NCI-H748 (cell line): Measurements from ENCODE around the gene EVC2.
"Not testable (repeated sequence)": the region's sequence is repeated elsewhere in the genome, so short reads cannot be mapped to it uniquely, and the experiment has no call there.

Experiments used
- DNase-seq: peaks from one replicate; lab custom pipeline; 2025; ENCODE audit not compliant: unreplicated experiment; lab: John Stamatoyannopoulos, UW

Gene EVC2

DNA sequence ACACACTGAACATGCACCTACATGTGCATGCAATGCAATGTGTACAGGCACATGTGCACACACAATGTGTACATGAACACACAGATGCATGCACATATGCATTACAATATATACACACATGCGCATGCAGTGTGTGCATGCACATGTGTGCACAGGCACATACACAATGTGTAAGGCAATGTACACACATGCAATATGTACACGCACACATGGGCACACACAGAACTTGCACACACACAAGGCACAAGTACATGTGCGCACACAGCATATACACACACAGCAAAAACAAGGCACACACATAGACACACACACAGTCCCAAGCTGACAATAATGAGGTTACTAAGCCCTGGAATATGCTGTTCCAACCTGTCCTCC, 76.3 kb downstream of the EVC2 start:
- no peak for DNase-seq

DNA sequence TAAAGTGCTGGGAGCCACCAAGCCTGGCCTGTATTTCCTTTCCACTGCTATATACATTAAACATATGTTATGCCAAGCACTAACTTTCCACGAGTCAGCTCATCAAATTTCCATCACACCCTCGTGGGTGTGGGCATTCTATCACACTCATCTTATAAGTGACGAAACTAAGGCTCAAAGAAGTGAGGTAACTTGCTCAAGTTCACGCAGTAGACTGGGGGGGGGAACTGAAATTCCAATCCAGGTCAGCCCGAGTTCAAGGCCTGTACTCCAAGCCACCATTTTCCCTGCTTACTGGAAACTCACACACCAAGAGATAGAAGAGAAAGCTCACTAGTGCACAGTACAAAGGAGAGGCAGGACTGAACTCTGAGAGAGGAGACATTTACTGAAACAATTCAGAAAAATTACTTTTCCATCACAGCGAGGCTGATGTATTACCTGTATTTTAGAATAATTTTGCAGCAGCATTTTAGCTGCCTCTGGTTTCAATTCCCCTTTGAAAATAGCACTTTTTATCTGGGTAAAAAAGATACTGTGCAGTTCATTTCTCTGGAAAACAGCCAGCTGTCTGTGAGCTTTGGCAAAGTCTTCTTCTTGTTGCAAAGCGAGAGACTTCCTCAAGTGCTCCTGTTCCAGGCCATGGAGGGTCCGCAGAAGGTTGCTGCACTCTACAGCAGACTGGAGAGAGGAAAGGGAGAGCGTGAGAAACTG, 76.8 kb downstream of the EVC2 start:
- no peak for DNase-seq

DNA sequence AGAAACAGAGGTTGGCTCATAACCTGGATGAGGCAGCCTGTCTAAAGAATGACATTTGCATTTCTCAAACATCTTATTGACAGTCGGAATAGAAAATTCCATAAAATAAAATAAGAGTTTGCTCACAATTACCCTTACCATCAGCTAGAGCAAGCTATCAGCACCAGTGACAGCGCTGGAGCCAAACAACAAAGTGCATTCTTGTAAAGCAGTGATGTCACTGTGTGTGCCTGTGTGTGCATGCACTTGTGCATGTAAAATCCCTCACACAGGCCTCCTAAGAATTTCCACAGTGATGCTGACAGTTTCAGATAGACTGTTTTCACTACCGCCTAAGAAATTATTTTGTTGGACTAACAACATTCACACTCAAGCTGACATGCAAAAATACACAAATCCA, 77.6 kb downstream of the EVC2 start:
- DNase-seq, result no peak

DNA sequence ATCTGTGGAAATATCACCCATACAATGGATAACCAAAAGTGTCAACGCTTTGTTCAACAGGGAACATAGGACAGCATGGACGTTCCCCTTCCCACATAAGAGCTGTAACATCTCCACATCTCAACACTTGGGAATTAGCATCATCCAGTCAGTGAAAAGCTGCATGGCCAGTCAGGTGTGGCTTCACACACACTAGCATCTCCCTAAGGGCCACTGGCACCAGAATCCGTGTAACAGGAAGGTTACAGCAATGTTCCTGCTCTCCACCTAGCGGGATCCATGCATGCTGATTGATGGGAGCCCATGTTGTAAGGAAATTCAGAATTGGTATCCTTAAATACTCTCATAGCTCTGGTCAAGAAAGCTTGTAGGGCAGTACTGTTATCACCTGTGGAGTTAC, 78.8 kb downstream of the EVC2 start:
- DNase-seq, result no peak

DNA sequence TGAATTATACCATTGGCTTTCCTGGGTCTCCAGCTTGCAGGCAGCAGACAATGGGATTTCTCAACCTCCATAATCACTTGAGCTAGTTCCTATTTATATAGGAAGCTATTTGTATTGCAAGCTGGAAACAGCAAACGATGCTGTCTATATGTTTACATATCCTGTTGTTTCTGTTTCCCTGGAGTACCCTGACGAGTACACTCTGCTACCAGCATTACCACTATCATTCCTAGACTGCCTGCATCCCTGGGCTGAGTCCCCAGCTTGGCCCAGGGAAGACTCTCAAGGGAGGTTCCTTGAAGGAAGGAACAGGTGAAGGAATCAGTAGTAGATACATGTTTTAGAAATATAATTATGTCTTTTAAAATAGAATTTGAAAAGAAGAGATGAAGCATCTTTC, 81.4 kb downstream of the EVC2 start:
- DNase-seq, result peak; percentile 22

DNA sequence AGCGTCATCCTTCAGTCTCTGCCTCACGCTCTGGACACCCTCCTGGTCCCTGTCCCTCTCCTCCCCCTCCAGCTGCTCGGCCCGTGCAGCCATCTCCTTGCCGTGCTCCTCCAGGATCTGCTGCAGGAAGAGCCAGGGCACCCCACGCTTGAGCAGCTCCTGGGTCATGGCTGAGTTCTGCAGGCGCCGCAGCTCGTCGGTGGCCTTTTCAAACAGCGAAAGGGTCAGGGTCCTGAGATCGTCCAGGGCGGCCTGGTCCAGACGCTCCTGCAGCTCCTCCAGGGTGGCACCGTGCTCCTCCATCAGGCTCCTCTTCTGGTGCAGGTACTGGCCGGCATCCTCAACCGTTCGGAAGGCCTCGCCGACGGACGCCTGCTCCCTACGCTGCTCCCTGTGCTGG, 85.8 kb downstream of the EVC2 start:
- DNase-seq, result no peak

DNA sequence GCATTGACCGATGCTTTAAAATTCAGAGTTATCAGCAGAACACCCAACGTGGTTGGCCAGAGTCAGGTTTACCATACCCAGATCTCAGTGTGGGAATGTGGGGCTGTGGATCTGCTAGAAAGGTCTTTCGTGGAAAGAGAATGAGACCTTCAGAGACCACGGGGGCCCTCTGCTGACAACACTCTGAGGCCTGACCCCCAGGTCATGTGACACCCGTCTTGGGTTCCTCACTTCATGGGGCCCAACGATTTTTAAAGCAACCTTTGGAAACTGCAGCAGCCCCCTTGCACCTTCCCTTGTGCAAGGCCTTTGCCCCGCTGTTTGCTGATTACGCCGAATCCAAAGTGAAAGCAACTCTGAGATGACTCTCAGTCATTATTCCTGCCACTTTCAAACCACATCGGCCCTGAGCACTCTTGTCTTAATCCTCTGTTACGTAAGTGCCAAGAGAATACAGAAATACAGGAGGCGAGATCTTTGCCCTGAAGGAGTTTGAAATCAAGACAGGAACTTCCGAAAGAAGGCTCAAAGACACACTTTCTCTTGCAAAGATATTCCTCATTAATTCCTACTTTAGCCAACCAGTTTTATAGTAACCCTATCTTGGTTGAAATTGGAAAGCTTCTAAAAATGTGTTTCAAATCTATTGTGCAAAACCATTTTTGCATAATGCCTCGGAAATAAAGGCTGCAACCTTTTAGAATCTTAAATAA, 88.3 kb downstream of the EVC2 start:
- DNase-seq, result no peak

DNA sequence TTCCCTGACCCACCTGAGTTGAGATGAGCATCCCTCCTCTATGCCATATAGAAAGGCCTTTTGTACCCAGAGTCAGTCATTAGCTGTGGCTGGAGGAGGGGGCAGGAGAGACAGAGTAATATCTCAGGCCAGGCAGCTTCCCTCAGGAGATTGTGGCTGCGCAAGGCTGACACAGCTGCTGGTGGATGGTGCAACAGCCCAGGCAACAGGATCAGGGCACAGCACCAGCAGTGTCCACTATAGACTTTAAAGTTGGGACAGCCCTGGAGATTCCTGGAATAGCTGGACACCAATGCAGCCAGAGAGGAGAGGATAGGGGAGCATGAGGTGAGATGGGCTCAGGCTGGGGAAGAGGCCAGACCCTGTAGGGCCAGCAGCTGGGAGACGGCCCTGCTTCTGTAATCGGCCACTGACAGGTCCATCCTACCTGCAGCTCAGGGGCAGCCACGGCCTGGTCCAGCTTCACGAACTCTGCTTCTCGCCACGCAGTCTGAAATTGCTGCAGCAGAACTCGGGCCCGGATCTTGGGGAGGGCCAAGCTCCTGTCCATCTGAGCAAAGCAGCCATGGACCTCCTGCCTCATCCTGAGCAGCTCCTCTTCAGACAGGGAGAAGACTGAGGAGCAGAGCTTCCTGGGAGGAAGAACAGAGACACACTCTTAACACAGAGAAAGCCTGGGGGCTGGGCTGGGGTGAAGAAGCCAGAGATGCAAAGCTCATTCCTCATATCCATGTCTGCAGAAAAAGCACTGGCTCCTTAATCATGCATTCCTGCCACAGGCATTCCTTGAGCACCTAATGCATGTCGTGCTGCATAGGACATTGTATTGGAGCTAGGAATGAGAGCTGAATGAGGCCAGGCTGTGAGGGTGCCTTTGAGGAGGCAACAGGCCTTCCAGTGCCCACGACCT, 90.1 kb downstream of the EVC2 start:
- DNase-seq, result no peak

DNA sequence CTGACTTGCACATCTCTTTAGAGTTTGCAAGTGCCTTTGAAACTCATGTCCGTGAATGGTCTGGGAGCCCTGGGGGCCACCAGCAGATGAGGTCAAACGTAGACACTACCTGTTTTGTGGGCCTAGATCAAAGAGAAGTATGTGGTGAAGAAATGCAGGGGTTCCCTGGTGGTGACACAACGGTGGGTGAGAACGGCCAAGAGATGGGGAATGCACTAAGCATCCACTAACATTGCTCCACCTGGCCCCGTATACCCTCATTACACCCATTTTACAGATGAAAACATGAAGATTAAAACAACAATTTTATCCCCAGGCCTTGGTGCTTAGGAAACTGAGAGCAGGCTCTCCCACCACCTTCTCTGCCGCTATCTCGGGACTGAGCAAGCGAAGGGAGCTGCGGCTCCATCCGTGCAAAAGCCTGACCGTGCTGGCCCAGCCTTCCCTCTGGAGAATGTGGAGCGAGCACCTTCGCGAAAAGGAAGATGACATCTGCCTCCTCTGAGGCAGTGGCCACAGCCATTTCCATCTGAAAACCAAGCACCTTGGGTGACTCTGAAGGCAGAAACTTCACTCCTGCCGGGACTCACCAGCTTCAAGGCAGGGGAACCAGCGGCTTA, 91.9 kb downstream of the EVC2 start:
- no peak for DNase-seq

DNA sequence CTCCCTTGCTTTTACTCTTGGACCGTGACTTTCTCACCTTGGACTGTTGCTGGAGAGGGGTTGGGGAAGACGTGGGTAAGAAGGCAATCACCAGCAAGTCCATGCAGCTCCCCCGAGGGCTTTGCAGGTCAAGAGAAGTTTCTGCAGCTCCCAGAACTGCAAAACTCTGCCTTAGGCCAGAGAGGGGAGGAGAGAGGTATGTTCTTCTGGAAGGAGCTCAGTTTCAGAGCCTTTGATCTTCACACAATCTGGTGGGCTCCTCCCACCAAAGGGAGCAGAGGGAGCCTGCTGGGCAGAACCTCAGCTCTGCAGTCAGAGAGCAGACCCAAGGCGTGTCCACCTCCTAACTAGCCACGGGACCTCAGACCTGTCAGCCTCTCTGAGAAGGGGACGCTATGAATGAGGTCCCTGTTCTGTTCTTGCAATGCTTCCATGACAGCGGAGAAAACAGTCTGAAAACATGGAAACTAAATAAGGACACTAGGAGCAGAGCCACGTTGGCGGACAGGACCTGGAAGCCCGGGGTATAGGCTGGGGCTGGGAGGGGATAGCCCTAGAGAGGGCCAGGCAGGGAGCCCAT, 92.8 kb downstream of the EVC2 start:
- no peak for DNase-seq

DNA sequence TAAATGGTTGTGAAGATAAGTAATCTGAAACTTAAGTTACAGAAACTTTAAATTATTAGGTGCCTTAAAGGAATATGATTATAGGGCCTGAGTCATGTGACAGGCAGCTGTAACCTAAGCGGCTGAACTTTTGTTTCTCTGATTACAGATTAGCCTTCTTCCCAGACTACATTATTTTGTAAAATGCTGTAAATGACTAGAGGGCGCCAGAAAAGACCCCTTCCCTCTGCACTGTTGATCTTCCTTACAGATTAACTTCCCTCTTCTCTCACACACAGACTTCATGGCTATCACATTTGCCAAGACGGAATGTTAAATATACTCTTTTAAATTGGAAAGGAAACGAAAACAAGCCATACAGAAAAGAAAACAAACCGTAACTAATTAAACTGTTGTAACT, 96.6 kb downstream of the EVC2 start:
- DNase-seq, result no peak

DNA sequence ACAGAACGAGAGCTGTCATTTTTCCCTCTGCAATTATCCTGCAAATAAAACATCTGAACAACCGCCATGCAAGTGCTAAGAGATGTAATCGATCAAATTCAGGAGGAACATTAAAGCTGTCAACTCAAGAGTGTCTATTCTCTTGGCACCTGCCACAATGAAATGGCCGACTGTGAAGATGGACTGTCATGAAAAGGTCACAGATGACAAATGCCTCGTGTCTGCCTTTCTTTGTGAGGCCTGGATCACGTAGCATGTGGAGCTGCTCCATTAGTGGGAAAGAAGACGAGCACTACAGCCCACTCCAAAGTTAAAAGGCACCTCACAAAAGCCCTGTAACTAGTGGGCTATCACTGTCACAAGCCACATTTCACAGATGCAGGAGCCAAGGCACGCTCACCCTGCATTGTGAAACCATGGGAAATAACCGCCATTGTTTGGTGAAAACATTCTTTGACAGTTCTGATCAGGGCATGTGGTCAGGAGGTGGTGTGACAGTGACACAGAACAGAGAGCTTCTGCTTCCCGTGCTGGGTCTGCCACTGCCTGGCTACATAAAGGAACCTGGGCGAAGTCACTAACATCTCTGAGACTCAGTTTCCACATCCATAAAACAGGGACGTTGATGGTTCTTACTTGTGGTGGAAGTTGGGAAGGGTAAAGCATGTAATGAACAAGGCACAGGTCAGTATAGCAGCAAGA, 98.9 kb downstream of the EVC2 start:
- peak; percentile 83 for DNase-seq

DNA sequence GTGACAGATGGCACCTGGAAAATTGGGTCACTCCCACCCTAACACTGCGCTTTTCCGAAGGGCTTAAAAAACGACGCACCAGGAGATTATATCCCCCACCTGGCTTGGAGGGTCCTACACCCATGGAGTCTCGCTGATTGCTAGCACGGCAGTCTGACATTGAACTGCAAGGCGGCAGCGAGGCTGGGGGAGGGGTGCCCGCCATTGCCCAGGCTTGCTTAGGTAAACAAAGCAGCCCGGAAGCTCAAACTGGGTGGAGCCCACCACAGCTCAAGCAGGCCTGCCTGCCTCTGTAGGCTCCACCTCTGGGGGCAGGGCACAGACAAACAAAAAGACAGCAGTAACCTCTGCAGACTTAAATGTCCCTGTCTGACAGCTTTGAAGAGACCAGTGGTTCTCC, 114.5 kb downstream of the EVC2 start:
- not testable (repeated sequence) for DNase-seq

DNA sequence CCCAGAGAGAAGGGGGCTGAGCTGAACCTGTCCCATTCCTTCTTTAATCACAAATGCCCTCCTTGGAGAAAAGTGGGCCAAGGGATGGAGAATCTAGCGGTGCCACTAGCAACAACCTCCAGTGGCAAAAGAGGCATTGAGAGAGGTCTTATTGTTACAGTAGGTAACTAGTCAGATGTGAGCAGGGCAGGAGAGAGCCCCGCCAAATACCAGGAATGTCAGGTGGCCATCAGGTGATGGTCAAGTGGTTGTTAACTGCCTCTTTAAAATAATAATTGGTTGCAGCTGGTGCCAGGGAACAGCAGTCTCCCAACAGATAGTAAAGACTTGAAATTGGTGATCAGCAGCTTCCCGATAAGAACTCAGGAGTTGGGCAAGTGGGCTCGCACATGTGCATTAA, 116.1 kb downstream of the EVC2 start:
- peak; percentile 41 for DNase-seq

DNA sequence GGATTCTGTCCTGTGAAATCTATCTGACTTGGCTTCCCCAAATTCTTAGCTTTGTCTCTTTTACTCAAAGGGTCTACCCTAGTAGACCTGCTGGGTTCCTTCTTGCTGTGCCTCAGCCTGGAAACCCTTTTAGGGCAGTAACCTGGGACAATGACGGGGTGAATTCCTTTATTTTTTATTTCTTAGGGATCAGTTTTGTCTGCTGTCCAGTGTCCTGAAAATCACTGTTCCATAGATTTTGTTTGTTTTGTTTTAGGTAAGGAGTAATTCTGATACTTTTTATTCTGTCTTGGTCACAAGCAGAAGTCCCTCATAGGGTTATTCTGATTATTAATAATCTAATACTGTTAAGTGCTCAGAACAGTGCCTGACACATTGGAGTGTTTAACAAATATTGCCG, 118.9 kb downstream of the EVC2 start:
- no peak for DNase-seq

DNA sequence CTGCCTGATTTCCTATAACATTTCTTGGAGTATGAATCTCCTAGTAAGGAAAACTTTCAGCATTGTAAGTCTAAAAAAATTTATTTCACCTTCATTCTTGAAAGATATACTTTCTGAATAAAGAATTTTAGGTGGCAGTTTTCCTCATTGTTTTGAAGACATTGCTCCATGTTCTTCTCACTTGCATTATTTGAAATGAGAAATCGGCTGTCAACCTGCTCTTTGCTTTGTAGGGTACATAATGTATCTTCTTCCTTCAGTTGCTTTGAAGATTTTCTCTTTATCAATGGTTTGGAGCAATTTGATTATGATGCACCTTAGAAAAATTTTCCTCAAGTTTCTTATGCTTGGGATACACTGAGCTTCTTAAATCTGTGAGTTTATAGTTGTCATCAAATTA, 120.3 kb downstream of the EVC2 start:
- DNase-seq, result no peak

DNA sequence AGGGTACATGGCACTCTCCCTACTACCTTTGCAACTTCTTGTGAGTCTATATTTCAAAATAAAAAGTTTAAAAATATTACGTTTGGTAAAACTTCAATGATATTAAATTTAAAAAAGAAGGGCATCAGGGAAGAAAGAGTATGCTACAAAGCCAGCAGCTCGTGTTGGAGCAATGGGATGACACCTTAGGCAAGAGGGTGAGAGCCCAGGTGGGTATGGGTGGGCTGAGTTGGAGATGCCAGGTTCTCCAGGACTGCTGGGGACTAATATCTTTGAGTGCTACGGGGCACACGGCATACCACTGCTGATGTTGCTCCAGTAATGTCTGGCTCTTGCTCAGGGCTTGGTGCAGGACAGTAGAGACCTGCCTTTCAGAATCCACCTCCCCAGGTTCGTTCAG, 132.4 kb downstream of the EVC2 start:
- no peak for DNase-seq

DNA sequence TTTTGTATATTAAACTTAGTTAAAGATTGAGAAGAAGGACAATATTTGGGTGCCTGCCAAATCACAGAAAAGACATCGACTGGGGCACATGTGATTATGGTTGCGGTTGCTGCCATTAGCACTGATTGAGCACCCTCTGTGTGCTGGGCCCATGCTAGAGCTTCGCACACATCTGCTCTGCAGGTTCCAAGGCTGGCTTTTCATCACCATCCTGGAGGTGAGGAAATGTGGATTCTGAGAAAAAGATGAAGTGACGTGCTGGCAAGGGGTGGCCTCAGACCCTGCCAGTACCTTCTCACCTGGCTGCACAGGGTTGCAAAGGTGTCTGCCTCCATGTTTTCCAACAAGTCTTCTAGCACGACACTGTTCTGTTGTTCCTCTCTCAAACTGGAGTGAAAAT, 134.0 kb downstream of the EVC2 start:
- no peak for DNase-seq

DNA sequence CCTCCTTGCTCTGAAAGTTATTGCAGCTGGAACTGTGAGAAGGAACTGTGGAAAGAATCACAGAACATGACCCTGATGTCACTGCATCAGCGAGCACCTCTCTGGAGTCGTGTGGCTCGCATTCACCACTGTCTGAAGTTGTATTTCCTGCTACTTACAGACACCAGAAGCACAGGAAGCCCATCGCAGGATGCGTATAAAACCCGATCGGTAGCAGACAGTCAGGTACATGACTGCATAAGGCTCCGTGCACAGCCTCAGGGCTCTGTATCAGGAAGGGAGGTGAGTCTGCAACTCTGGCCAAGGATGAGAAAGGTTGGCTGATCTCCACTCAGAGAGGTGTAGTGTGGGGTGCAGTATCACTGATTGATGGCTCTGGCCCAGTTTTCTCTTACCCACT, 134.4 kb downstream of the EVC2 start:
- DNase-seq, result no peak

DNA sequence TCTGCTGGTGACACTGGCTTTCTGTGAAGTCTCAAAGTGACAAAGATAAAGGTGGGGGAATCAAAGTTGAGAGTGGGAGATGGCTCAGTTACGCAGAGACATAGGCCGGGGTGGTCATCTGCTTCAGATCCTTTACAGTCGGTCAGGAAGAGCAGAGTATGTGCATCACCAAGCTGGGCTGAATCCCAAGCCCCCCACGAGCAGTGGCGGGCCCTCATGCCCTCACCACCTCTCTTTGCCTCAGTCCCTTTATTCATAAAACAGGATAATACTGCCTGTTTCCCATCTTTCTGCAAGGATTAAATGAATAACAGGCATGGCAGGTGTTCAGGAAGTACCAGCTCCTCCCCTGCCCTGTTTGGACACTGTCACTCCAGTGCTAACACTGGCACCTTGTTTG, 135.6 kb downstream of the EVC2 start:
- no peak for DNase-seq

DNA sequence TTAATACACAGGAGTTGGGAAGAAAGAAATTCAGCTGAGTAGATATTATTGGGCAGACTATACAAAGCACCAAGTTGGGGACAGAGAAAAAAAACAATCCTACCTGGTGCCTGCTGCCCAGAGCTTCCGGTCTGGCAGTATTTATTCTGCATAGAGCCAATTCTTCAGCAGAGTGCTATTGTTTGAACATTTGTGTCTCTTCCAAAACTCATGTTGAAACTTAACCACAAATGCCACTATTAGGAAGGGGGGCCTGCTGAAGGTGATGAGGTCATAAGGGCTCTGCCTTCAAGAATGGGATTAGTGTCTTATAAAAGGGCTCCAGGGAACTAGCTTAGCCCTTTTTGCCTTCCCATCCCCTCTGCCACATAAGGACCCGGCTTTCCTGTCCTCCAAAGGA, 136.2 kb downstream of the EVC2 start:
- no peak for DNase-seq
